Stimulated activated CD8-positive, alpha-beta memory T cell treated with anti-CD3 and anti-CD28 coated beads, Interleukin-7, amount 100 ng/mL, for 4 hours (primary cell): ENCODE measurements around the gene PTPRM.

ENCODE experiments used
- DNase-seq, 2 donors: peaks; one replicate each; pipeline ENCODE4 v3.0.0-alpha.2; 2020; ENCODE audit warnings: low read depth in 2 of 2

PTPRM gene

DNA sequence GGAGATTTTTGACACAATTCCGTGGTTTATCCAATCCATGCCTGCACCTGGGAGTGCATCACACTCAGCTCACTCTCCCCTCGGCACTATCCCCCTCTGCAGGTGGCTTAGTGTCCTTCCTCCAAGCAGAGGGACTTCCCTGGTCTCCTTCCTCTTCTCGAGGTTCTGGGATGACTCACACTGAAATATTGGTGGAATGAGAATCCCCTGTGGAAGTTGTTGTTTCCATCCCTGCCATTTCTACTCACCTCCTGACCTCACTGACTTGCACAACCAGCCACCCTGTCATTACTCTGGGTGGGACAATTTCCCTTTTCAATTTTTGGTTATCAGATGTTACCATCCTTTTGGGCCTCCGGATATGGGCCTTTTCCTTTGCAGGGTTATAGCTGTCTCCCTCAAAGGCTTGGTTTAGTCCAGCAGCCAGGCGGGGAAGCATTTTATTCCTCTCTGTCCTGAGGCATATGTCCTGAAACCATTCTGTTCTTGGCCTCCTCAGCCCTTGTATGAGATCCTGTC, 59.9 kb downstream of the PTPRM start:
- no peak for DNase-seq

DNA sequence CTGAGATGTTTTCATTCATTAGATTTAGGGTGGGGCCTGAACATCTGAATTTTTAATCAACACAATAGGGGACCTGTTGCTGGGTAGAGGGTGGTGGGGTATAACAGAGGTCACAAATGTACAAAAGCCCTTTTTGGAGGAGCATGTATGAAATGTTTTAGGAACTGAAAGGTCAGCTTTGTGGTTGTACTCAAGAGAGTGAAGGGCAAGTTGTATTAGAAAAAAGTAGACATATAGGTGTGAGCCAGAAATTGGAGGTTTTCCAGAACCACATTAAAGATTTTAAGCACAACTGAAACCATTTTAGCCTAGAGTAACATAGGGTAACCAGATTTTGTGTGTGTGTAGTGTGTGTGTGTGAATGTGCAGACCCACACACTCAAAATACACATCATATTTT, 62.3 kb downstream of the PTPRM start:
- no peak for DNase-seq

DNA sequence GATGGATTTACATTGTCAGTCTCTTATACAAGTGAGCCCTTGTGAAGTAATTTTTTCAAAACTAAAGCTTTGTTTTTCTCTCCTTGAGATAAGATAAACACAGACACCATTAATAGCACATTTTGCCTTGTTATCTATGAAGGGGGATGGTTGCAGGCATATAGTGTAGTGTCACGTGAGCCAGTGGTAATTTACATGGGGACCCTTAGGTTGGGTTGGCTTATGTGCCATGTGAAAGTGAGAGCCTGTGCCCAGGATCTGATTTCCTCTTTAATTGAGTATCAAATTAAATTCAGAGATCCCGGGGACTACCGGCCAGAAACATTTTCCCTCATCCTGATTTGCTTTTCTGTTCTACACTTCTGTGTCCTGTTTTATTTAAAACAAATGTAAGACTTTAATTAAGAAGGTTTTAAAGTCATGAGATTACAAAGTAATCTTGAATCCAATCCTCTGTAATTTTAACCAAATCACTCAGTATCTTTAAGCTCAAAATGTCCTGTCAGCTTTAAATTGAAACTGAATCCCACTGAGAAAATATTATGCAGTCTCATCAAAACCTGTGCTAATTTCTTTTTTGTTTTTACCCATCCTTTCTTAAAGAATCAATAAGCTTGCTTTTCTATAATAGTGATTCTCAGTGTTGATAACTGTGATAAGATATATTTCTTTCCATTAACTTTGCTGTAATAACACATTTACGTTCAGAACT, 63.8 kb downstream of the PTPRM start:
- no peak for DNase-seq

DNA sequence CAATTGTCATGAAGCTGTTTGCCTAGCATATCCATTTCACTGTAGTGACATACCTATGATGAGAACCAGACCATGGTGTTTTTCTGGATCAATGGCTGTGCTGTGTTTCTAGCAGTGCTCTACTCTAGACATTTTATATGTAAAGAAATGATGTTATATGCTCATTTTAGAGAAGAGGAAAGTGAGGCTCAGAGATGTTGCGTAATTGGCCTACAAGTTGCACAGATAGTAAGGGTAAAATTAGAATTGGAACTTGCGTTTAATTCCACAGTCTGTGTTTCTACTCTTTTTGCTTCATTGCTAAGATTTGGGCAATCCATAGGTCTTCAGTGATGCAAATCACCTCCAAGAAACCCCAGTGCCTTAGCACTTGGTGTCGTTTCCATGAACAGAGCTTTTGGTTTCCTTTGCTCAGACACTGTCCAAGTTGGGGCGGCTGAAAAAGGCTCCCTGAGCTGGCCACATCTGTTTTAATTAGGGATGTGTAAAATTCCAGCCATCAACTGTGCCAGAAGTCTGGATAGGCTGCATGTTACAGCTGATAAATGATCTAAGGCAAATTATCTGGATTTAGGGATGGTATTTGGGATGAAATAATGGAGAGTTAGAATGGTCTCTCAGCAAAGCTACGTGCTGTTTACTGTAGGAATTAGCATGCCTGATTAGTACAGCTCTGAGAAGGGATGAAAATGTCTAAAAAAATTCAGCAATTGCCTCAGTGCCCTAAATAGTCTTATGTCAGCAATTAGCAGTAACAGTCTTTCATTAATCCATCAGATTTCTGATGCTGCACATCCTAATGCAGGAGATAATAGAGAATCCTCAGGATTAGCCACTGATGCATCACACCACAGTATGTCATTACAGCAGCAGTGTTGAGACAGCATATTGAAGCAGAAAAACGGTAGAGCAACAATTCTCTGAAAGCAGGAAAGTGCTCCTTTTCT, 65.3 kb downstream of the PTPRM start:
- no peak for DNase-seq

DNA sequence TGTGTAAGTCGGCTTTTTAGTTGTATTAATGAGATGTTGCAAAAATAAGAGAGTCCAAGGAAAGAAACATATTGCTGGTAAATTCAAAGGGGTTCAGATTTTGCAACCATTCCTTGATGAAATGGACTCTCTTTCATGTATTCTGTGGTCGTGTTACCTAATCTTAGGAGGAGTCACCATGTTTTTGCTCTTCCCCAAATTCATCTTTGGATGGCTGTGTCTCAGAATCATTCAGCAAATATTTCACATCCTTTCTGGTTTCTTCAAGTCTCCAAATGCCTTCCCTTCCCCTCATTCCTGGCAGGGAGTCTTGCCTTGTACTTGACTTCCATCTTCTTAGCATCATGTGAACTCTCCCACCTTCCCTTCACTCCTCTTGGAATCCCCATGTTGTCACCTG, 66.1 kb downstream of the PTPRM start:
- DNase-seq = no peak

DNA sequence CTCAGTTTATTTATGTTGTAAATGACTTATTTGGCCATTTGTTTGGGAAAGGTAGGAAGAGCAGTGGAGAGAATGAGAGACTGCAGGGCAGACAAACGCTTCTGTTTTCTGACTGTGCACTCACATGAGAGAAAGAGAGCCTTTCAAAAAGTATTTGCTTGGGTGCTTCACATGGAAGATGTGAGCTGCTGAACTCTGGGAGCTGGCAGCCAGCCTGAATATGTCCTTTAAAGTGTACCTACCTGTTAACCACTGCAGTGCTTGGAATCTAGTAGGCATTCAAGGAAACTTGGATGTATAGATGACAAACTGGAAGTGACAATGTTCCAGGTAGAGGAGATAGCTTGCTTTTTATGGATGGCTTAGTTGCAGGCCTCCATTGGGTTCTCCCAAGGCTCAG, 68.8 kb downstream of the PTPRM start:
- no peak for DNase-seq

DNA sequence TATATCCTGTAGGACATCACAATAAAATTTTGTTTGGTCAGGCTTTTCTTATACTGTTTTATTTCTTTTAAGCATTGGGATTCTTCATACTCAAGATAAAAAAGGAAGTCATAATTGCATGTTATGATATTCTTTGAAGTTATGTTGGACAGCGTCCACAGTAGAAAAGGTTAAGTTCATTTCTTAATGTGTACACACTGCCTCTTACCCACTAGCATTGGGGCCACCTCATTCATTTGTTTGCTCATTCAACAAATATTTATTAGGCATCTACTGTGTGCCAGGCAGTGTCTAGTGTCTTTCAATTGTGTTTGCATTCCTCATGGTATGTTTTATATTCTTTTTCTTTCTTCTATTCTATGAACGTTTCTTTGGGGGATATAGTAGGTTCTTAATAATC, 70.2 kb downstream of the PTPRM start:
- no peak for DNase-seq

DNA sequence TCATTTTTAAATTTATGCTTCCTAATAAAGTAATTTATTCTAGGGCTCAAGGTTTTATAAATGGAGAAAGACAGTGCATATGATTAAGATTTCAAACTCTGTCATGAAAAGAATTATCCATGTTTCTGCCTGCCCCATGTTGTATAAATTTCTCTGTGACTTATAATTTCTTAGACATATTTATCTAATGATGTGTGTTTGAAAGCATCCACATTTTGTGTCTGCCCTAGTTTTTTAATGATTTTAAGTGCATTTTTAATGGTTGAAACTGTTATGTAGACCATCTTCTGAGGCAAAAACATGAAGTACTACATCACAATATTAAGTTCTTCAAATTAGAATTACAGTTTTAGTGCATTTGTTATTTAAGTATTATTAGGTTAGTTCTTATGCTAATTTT, 71.2 kb downstream of the PTPRM start:
- no peak for DNase-seq

DNA sequence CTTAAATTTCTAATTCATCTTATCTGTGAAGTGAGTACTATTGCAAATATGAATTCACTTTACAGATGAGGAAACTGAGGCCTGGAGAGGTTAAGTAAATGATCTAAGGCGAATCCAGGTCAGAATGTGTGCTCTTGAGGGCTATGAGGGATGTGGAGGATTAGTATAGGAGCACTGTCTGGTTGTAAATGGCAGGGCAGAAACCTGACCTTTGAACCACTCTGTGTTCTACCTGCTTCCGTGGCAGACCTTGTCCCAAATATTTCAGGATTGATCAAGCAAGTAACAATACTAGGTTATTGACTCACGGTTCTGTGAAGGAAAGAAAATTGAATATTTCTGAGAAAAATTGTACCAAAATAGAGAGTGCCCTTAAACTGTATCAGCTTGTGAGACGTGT, 74.7 kb downstream of the PTPRM start:
- DNase-seq = no peak

DNA sequence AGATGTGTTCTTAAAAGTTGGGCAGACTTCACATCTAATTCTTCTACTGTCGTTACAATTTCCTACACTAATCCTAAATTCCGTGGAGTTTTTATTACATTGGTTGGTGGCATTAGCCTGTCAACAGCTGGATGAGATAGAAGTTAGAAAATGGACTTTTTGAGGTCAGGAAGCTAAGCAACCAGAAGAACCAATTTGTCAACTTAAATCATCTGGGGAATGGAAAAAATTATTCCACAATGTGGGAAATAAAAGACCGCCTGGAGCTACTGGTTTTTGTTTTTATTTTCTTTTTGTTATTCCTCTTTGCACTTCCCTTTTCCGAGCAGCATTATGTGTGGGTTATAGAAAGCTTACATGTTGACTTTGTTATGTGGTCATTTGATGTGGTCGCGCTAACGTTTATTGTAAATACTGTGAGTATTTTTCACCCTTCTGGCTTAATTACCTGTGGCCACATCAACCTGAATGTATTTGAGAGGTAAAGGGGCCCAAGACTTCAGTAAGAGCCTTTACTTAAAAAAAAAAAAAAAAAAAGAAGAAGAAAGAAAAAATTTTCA, 75.3 kb downstream of the PTPRM start:
- DNase-seq = no peak

DNA sequence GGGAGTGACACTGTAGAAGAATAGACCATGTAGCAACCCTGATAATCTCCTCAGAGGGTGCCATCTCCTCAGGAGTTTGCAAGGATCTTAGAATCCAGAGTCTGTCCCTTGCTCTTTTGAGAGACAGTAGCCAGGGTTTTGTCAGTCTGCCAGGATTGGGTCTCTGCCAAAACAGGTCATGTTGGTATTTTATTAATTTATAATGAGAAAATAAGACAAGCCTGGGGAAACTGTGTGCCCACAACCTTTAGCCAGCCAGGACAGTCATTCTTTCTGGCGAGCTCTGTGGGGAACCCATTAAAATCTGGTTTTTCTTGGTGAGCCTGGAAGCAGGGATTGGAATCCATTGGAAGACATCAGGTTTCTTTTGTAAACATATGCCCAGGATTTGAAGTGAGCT, 78.6 kb downstream of the PTPRM start:
- DNase-seq = no peak

DNA sequence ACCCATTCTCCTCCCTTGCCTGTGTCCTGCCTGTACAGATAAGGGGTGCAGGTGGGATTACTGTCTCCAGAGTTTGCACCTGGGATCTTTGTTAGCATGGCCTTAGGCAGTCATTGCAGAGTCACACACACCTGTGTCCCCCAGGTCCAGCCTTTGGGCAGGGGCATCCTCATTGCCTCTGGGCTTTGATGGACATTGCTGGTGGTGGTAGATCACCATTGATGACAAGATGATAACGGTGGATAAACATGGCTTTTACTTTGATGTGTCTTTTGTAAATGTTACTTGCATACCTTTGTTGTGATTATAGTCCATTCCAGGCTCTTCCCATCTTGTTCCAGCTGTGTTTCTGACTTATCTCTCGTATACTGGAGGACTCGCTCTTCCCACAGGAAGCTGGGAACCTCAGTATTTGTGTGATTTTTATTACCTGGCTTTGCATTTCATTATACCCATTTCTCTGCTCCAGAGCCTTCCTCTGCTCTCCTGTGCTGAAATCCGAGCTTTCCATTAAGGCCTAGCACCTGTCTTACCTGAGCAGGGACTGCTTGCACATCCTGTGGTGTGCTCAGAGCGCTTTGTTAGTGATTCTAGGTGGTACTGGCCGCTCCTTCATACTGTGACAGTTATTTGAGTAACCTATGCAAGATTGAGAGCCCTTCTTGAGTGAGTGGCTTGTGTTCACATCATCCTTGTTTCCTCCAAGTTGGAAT, 79.2 kb downstream of the PTPRM start:
- no peak for DNase-seq

DNA sequence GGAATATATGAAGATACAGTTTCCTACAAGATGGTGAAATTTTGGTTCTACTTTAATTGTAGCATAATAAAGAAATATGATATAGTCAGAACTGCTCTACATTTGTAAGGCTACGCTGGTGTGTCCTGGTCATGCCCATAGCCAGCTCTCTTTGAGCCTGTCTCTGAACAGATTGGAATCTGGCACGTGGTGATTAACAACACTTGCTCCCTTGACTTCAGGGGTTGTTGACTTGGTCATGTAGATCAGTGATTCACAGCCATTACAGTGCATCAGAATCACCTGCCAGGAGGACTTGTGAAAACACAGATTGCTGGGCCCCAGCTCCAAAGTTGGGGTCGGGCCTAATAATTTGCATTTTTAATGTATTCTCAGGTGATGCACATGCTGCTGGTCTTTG, 80.4 kb downstream of the PTPRM start:
- DNase-seq = no peak

DNA sequence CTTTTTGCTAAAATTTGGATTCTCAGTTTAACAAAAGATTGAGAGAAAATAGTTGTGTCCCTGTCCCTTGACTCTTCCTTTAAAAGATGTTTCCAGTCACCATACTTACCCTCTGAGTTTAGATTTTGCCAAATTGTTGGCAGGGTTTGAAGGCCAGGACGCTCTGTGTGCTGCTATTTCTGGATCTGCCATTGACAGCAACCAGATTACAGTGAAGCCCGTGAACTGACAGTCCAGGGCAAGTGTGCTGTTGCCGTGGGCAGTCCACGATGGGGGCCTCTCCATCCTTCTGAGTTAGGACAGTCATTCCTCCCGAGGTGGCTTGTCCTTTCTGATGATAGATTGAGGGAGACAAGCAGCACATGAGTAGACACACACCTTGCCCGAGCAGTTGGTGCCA, 89.9 kb downstream of the PTPRM start:
- no peak for DNase-seq

DNA sequence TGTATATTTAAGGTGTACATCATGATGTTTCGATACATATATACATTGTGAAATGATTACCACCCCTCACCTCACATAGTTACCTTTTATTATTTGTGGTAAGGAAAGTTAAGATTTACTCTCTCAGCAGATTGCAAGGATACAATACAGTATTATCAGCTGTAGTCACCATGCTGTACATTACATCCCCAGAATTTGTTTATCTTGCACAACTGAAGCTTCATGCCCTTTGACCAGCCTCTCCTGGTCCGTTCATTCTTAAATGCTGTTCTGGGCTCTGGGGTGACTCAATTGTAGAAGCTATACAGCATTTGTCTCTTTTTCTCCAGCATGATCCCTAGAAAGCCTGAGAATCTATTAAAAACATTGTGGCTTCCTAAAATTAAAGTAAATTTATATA, 90.8 kb downstream of the PTPRM start:
- no peak for DNase-seq

DNA sequence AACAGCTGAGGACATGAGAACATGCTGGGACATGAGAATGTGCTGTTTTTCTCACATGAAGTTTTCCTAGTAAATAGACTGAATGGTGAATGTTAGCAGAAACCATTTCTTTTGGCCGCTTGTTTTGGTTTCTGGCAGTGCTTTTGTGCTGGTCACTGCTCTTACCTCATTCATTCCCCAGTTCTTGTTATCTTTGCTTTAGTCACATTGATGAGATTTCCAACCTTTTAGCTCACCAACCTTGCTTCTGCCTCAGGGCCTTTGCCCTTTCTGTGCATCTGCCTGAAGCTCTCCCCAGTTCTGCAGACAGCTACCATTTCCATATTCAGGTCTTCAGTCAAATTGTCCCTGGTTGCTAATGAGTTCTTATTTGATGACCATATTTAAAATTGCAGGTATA, 91.6 kb downstream of the PTPRM start:
- DNase-seq = no peak

DNA sequence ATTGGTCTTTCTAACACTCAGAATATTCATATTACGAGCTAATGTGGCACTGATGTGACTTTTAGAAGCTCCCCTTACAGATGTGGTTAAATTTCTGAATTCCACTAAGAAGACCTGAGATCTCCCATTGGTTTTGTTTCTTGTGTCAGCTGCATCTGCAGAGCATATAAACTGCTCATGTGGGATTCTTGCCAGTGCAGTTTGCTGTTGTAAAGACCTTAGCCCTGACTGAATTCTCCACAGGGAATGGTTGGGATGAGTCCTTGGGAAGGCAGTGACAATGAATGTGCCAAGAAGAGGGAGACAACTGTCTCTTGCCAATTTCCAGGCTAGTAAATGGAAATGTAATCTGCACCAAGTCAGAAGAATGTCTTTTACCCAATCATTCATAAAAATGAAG, 94.1 kb downstream of the PTPRM start:
- DNase-seq = no peak

DNA sequence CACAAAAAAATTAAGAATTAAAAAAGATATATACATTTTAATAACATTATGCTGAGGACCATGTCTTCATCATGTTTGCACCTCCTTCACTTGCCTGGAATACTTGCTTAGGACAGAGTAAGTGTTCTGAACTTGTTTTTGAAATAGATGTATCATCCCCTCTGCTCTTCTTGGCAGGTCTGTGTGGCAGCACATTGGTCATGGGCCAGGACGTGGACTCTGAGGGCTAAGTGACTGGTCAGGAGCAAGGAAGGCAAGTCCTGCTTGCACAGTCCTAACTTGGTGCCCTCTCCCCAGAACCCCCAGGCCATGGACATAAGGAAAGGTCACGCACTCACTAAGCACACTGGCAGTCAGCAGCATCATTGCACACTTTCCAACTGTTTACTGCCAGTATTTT, 95.8 kb downstream of the PTPRM start:
- DNase-seq = no peak

DNA sequence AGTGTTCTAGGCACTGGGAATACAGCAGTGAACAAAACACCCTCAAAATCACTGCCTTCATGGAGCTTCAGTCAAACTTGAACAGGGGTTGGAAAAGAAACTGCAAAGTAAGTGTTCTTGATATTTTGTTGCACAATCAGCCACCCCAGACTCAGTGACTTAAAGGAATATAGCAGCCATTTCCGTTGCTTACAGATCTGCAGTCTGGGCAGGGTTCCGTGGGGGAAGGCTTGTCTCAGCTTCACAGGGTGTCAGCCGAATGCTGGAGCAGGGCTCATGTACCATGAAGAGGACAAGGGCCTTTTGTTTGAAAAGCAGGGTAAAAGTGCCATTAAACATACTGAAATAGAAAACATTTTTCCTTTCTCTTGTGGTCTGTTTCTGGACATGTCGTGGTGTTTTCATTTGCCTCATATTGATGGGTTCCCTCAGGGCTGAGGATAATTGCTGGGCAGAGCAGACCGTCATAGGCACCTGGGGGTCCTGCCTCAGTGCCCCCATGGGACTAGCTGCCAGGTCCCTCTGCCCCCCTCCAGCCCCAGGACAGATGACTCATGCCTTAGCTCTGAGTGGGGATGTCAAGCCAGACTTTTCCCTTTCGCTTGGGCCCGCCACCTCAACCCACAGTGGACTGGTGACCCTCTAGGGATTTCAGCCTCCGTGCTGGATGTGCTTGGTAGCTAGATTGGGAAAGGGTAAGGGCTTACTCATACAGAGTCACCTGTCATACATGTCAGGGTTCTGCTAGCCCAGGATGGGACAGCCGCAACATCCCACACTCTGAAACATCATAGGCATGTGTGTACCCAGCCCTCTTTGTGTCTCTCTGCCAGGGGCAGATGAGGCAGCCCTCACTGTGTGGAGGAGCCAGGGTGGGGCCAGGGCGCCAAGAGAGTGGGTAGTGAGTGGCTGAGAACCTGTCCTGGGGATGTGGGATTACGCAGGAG, 96.5 kb downstream of the PTPRM start:
- no peak for DNase-seq

DNA sequence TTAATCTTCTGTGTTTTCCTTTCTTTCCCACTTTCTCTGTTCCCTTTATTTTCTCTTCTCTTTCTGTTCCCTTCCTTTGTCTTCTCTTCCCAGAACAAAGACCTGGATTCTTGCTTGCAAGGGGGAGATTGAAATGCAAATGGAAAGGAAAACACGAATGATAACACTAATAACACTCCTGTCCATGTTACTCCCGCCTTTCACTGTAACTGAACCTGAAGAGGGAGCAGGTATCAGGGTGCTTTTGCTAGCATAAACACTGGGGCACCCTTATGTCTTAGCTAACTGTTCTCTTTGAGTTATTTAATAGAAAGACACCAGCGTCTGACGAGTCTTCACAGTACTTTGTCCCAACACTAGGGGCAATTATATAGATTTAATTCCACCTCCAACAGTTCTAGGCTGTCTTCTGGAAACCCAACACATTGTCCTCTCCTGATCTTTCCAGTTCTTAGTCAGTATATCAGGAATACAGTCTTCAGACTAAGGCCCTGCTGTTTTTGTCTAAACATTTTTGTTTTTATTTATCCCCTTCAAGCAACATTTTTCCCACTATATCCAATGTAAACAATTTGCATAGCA, 99.2 kb downstream of the PTPRM start:
- DNase-seq = no peak

DNA sequence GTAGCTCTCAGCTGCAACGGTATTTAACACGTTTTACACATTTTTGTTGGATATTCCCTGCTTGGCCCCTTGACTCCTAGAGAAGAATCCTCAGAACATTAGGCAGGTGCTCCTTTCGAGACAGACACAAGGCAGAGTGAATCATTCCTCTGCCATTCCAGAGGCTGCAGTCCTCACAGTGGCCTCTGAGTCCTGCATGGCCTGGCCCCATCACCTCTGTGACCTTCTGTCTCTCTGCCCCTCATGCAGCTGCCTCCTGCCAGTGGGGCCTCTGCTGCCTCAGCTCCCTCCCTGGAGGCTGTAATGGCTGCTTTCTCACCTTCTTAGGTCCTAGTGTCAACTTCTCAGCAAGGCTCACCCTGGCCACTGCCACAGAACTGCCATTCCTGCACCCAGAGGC, 101.3 kb downstream of the PTPRM start:
- DNase-seq = no peak
